Measurements from ENCODE around the gene CALHM1.
"Not testable (repeated sequence)": the region's sequence is repeated elsewhere in the genome, so short reads cannot be mapped to it uniquely, and the experiment has no call there.

CALHM1 gene

DNA sequence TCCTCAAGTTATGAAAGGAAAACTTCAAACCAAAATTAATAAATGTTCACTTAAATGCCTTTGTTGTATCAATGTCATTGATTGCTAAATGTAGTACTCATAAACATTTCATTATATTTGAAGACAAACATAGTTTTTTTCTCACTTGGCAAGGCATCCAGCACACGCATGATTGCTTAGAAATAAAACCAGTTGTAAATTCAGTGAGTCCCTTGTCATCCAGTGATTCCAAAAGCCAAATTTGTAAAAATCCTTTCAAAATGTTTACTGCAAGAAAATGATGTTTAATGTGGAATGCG is 28.7 kb upstream of the CALHM1 start:
- POLR2A ChIA-PET: no interaction called here
- H3K4me3 ChIP-seq (ENCODE audit: low read depth, low read length): no peak overlapping the region
- CTCF ChIA-PET: interaction anchor here (2.4 to 5.4 kb wide), 5 partner anchors 36 to 88 kb away, joined by 10 to 250 read pairs (median 23); partner anchors contain the start of gene CALHM2
- TF ChIP-seq, protein P1, sequence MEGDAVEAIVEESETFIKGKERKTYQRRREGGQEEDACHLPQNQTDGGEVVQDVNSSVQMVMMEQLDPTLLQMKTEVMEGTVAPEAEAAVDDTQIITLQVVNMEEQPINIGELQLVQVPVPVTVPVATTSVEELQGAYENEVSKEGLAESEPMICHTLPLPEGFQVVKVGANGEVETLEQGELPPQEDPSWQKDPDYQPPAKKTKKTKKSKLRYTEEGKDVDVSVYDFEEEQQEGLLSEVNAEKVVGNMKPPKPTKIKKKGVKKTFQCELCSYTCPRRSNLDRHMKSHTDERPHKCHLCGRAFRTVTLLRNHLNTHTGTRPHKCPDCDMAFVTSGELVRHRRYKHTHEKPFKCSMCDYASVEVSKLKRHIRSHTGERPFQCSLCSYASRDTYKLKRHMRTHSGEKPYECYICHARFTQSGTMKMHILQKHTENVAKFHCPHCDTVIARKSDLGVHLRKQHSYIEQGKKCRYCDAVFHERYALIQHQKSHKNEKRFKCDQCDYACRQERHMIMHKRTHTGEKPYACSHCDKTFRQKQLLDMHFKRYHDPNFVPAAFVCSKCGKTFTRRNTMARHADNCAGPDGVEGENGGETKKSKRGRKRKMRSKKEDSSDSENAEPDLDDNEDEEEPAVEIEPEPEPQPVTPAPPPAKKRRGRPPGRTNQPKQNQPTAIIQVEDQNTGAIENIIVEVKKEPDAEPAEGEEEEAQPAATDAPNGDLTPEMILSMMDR (IDR thresholded peaks at IDR 0.05; ENCODE audit: insufficient read depth, low read length, missing control alignments): no peak
- no peak for DNase-seq (ENCODE audit: low read depth, low spot score)

DNA sequence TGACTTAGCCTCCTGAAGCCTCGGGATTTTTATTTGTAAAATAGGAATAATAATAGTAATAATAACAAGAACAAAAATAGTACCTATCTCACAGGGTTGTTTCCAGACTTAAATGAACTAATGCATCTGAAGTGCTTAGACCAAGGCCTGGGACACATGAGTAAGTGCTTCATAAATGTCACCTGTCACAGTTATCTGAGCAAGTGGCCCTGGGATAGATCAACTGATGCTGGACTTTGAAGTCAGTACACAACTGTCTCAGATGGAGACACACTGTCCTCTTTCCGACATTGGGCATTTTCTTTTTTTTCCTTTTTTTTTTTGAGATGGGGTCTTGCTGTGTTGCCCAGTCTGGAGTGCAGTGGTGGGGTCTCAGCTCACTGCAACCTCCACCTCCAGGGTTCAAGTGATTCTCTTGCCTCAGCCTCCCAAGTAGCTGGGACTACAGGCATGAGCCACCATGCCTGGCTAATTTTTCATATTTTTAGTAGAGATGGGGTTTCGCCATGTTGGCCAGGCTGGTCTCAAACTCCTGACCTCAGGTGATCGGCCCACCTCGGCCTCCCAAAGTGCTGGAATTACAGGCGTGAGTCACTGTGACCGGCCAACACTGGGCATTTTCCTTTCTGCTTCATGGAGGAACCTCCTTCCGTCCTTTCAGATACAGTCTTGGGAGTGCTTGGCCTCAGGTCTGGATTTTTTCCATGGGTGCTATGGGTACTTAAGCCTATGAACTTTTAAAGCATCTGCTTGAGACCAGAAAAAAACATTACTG is 28.1 kb upstream of the CALHM1 start:
- POLR2A ChIA-PET; H3K4me3 ChIP-seq (ENCODE audit: low read depth, low read length); DNase-seq (ENCODE audit: low read depth, low spot score): not testable (repeated sequence)
- CTCF ChIA-PET: interaction anchor here (1.1 to 5.4 kb wide), 16 partner anchors 14 to 242 kb away, joined by 3 to 250 read pairs (median 7); partner anchors contain the start of gene CALHM2

DNA sequence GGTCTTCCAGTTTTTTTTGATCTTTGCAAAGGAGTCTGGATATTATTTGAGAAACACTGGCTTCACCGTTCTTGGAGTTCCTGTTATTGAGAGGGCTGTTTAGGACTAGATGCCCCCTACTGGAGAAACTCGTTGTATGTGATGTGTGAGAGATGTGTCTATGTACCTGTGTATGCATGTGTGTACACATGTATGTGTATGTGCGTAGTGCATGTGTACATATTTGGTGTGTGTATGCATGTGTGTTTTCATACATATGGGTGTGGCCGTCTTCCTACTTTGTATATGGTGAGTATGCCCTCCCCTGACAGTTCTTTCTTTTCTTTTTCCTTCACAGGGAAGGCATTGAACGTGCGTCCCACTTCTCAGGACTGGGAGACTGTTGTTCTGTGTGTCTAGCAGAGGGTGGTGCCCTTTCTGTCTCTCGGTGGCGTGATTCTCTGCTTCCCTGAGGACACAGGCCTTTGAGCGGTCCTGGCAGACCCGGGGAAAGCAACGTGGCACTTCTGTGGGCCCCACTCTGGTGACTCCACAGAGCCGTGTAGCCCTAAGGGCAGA is 23.4 kb upstream of the CALHM1 start:
- TF ChIP-seq, protein P1 (IDR thresholded peaks at IDR 0.05; ENCODE audit: insufficient read depth, low read length, missing control alignments): peak; percentile 72
- CTCF ChIA-PET: interaction anchor here (0.9 to 5.3 kb wide), 16 partner anchors 9 to 111 kb away, joined by 3 to 250 read pairs (median 6); no protein-coding TSS in a partner anchor
- DNase-seq (ENCODE audit: low read depth, low spot score): no peak
- no peak overlapping the region for H3K4me3 ChIP-seq (ENCODE audit: low read depth, low read length)
- POLR2A ChIA-PET: no interaction called here

DNA sequence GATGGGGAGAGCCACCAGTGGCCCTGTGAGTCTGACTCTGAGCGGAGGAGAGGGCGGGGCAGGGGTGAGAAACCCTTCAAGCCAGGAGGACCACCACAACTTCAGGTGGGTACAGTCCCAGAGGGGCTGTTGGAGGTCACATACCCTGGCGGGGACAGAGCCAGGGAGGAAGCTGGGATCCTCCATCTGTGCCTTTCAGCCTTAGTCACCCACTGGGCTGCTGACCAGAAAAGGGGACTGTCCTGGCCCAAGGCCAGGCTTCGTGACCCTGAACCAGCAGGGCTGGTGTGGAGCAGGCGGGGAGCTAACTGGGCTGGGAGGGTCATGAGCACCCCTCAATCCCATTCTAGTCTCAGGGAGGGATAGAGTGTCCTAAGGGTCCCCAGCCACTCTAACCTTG is 21.8 kb upstream of the CALHM1 start:
- no peak overlapping the region for H3K4me3 ChIP-seq (ENCODE audit: low read depth, low read length)
- CTCF ChIA-PET: interaction anchor here (0.9 to 2.4 kb wide), 15 partner anchors 9 to 71 kb away, joined by 3 to 40 read pairs (median 4); partner anchors contain the start of genes CALHM2 and NEURL1
- TF ChIP-seq, protein P1 (IDR thresholded peaks at IDR 0.05; ENCODE audit: insufficient read depth, low read length, missing control alignments): no peak
- no peak for DNase-seq (ENCODE audit: low read depth, low spot score)
- POLR2A ChIA-PET: no interaction called here

DNA sequence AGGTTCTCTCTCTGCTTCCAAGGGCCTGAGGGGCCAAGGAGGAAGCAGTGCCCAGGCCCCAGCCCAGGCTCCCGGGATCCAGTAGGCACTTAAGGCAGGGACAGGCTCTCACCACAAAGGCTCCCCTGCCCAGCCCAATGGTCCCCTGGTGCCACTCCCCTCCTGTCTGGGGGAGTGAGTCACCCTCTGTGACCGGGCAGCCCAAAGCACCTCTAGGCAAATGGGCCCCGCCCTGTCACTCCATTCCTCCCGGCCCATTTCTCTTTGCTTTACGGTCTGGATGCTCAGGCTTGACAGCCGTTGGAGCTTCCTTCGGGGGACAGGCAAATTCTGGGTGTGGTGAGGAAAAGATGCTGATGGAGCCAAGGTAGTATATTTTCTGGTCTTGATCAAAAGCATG is 20.4 kb upstream of the CALHM1 start, which contains the start of gene CALHM3:
Gene CALHM3 (minus strand): TSS at position 106 of the 400 bp plus-strand sequence. CDS start 208 bp downstream, outside the sequence.
- ChIA-PET CTCF (interaction anchor here (0.8 to 1.1 kb wide), 2 partner anchors 9 to 13 kb away, joined by 3 read pairs; no protein-coding TSS in a partner anchor), POLR2A (no interaction called here)
- no peak within 1 kb of the TSS for H3K4me3 ChIP-seq (ENCODE audit: low read depth, low read length)
- DNase-seq (ENCODE audit: low read depth, low spot score): no peak
- TF ChIP-seq, protein P1 (IDR thresholded peaks at IDR 0.05; ENCODE audit: insufficient read depth, low read length, missing control alignments): no peak

DNA sequence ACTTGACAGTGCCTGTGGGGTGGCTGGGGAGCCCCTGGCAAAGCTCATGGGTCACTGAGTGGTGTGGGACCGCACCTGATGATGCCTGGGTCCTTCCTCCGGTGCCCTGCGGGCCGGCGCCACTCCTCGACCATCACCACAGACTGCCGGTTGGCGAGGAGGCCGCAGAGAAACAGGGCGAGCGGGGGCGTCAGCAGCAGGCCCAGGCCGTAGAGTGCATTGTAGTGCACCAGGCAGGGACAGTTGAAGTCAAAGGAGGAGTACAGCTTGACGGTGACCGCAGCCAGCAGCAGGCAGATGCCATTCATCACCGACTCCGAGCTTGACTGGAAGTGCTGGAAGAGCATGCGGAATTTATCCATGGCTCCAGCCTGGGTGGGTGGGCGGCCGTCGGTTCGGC is 20.0 kb upstream of the CALHM1 start:
- CTCF ChIA-PET: interaction anchor here (0.8 to 11.0 kb wide), 5 partner anchors 6 to 63 kb away, joined by 3 to 83 read pairs (median 4); partner anchors contain the start of gene NEURL1
- DNase-seq (ENCODE audit: low read depth, low spot score): no peak
- POLR2A ChIA-PET: no interaction called here
- no peak overlapping the region for H3K4me3 ChIP-seq (ENCODE audit: low read depth, low read length)
- TF ChIP-seq, protein P1 (IDR thresholded peaks at IDR 0.05; ENCODE audit: insufficient read depth, low read length, missing control alignments): no peak

Data from AG04449 (cell line).